Measurements from ENCODE around the gene BSN.
"Not testable (repeated sequence)": the region's sequence is repeated elsewhere in the genome, so short reads cannot be mapped to it uniquely, and the experiment has no call there.

DNA sequence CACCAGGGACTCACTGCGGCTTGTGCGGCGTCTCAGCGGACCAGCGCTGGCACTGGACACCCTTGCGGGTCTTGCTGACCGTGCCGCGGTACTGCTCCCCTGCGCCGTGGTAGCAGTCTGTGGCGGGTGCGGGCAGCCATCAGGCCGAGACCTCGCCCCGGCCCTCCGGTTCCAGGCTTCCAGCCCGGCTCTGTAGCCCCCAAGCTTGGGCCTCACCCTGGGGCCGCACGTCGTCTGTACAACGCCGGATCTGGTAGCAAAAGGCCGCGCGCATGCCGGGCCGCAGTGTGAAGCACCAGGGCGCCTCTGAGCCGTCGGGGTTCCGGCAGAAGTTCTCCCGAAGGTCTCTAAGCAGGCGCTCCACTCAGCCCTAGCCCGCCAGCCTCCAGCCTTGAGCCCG, 131.6 kb downstream of the BSN start:
- TF ChIP-seq, protein P1, sequence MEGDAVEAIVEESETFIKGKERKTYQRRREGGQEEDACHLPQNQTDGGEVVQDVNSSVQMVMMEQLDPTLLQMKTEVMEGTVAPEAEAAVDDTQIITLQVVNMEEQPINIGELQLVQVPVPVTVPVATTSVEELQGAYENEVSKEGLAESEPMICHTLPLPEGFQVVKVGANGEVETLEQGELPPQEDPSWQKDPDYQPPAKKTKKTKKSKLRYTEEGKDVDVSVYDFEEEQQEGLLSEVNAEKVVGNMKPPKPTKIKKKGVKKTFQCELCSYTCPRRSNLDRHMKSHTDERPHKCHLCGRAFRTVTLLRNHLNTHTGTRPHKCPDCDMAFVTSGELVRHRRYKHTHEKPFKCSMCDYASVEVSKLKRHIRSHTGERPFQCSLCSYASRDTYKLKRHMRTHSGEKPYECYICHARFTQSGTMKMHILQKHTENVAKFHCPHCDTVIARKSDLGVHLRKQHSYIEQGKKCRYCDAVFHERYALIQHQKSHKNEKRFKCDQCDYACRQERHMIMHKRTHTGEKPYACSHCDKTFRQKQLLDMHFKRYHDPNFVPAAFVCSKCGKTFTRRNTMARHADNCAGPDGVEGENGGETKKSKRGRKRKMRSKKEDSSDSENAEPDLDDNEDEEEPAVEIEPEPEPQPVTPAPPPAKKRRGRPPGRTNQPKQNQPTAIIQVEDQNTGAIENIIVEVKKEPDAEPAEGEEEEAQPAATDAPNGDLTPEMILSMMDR (IDR thresholded peaks at IDR 0.05; ENCODE audit: borderline replicate concordance, extremely low read depth, low read length, poor library complexity, severe bottlenecking), result not testable (repeated sequence)
- not testable (repeated sequence) for TF ChIP-seq EZH2 (IDR thresholded peaks at IDR 0.05; ENCODE audit: borderline replicate concordance, low read depth, low read length, severe bottlenecking)

Measured in DND-41 (cell line).